ENCODE results near the gene SORBS1. TPM values are rescaled to one million over a fixed set of nuclear protein-coding genes. Genes with fewer than 3 reads are reported as not detected.

SORBS1 gene
- total and polyA plus RNA-seq, 3 experiments from 2014 or later = 0.28 to 1.7 (median 0.92) TPM

DNA sequence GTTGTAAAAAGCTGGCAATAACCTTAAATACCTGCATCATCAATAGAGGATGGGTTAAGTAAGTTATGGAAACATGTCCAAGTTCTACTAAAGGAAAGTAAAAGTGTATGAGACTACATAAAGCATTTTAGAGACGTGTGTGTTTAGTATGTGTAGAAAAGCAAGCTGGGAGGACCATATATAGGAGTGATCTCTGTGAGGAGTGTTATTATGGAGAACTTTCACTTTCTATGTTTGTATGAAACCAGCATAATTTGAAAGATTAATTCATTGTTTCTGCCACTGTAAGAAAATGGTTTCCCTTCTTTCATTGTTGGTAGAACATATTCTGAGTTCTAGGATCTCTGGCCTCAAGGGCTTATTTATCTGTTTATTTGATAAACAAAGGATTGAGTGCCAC lies 251.2 kb downstream of the SORBS1 start:
- H3K27ac ChIP-seq (ENCODE audit: low read depth, low read length) = no peak overlapping the region
- H3K4me1 ChIP-seq (ENCODE audit: insufficient read depth, low read length) = no peaks in the 10 kb centered on the region
- no peaks in the 10 kb centered on the region for H3K9me3 ChIP-seq (ENCODE audit: low read length)
- CTCF ChIA-PET = no interaction called here
- Mint-ChIP-seq H3K27ac (no peak overlapping the region), H3K27me3 (peaks cover 4 to 10% of the 10 kb centered on the region in 2 donors), H3K4me1 (no peaks in the 10 kb centered on the region), H3K9me3 (no peaks in the 10 kb centered on the region), H3K36me3 (peaks cover 0 to 2% (median 0%) of the 10 kb centered on the region in 3 donors), H3K4me3 (no peak overlapping the region)
- POLR2A ChIA-PET = no interaction called here
- H3K4me3 ChIP-seq (ENCODE audit: low read length) = no peak overlapping the region
- no peaks in the 10 kb centered on the region for H3K27me3 ChIP-seq (ENCODE audit: insufficient read depth, low read length, poor library complexity, severe bottlenecking)
- no peaks in the 10 kb centered on the region for H3K36me3 ChIP-seq (ENCODE audit: insufficient read depth, low read length)
- DNase-seq = no peak

DNA sequence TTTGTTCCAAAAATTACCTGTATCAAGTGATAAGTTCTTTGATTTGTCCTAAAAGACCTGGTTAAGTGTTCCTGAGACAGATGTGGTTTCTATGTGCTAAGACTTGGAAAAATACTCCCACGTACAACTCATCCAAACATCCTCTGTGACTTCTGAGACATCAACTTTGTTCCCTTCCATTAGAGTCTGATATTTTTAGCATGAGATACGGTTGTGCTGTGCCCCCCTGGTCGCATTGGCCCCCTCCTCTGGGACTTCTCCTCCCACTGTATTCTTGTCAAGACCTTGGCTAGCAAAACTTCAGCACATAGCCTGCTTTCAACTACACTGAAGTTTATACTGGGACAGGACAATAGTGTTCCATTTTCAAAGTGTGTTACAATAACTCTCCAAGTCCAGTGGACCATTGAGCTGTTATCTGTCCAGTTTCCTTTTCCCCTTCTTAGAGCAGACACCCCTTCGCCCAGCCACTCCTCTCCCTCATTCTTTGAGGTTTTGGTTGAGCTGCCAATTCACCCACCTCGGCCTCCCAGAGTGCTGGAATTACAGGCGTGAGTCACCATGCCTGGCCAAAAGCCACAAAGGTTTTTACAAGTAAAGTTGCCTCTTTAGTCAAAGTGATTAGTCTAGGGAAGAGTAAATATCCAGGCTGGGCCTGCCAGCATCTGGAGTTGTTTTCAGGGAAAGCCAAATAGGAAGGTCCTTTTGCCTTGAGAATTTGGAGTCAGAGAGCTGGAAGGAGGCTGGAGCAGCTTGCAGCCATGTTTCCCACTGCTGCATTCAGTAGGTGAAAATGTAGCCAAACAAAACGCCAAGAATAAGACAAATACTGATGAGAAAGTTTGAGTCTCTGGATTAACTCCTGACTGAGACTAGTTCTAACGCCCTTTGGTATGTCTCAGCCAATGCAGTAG lies 252.5 kb downstream of the SORBS1 start:
- Histone ChIP-seq H3K36me3 (ENCODE audit: insufficient read depth, low read length) (no peaks in the 10 kb centered on the region), H3K27ac (ENCODE audit: low read depth, low read length) (peak overlapping the region; percentile 9), H3K4me3 (ENCODE audit: low read length) (no peak overlapping the region), H3K9me3 (ENCODE audit: low read length) (no peaks in the 10 kb centered on the region), H3K4me1 (ENCODE audit: insufficient read depth, low read length) (no peaks in the 10 kb centered on the region), H3K27me3 (ENCODE audit: insufficient read depth, low read length, poor library complexity, severe bottlenecking) (no peaks in the 10 kb centered on the region)
- H3K27ac Mint-ChIP-seq = no peak overlapping the region
- DNase-seq = no peak
- H3K36me3 Mint-ChIP-seq = peaks cover 0 to 2% (median 0%) of the 10 kb centered on the region in 3 donors
- H3K4me3 Mint-ChIP-seq = no peak overlapping the region
- H3K9me3 Mint-ChIP-seq = no peaks in the 10 kb centered on the region
- ChIA-PET CTCF (interaction anchor here (0.8 kb wide), 1 partner anchor 20 kb away, joined by 3 read pairs; no protein-coding TSS in a partner anchor), POLR2A (no interaction called here)
- H3K4me1 Mint-ChIP-seq = no peaks in the 10 kb centered on the region
- peaks cover 4 to 10% of the 10 kb centered on the region in 2 donors for H3K27me3 Mint-ChIP-seq

DNA sequence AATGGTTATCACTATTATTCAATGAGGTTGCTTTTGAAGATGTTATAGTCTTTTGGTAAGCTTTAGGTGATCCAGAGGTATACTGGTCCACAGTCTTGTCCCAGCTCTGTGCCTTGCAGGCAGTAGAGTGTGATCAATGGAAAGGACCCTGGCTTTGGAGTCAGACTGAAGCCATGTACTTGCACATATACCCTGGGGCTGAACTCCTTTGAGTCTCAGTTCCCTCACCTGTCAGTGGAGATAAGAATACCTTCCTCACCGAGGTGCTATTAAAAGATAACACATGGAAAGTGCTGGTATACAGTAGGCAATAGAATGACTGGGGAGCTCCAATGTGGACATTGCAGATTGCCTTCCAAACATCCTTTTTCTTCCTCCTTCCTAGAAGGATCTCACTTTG lies 254.3 kb downstream of the SORBS1 start:
- H3K9me3 ChIP-seq (ENCODE audit: low read length) = no peaks in the 10 kb centered on the region
- peaks cover 4 to 10% of the 10 kb centered on the region in 2 donors for H3K27me3 Mint-ChIP-seq
- no peaks in the 10 kb centered on the region for H3K4me1 Mint-ChIP-seq
- no peaks in the 10 kb centered on the region for H3K36me3 ChIP-seq (ENCODE audit: insufficient read depth, low read length)
- no peaks in the 10 kb centered on the region for H3K27me3 ChIP-seq (ENCODE audit: insufficient read depth, low read length, poor library complexity, severe bottlenecking)
- peaks cover 0 to 2% (median 0%) of the 10 kb centered on the region in 3 donors for H3K36me3 Mint-ChIP-seq
- no peak overlapping the region for H3K4me3 Mint-ChIP-seq
- ChIA-PET CTCF (no interaction called here), POLR2A (no interaction called here)
- H3K4me3 ChIP-seq (ENCODE audit: low read length) = no peak overlapping the region
- no peak for DNase-seq
- H3K4me1 ChIP-seq (ENCODE audit: insufficient read depth, low read length) = no peaks in the 10 kb centered on the region
- H3K27ac ChIP-seq (ENCODE audit: low read depth, low read length) = no peak overlapping the region
- no peak overlapping the region for H3K27ac Mint-ChIP-seq
- no peaks in the 10 kb centered on the region for H3K9me3 Mint-ChIP-seq

DNA sequence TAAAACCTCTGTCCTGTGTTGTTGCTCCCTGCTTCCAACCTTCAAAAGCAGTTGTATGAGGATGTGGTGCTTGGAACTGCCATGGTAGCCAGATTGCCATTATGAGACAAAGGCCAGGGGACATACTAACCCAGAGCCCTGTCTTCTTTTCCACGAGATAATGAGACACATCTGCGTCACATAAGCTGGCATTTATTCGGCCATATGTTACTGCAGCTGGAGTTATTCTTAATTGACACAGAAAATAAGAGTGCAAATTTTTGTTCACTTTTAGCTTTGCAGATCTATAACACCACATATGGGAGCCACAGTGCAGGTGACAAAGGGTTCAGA lies 254.9 kb downstream of the SORBS1 start:
- Histone ChIP-seq H3K4me3 (ENCODE audit: low read length) (no peak overlapping the region), H3K9me3 (ENCODE audit: low read length) (no peaks in the 10 kb centered on the region), H3K27me3 (ENCODE audit: insufficient read depth, low read length, poor library complexity, severe bottlenecking) (no peaks in the 10 kb centered on the region), H3K36me3 (ENCODE audit: insufficient read depth, low read length) (no peaks in the 10 kb centered on the region), H3K27ac (ENCODE audit: low read depth, low read length) (no peak overlapping the region), H3K4me1 (ENCODE audit: insufficient read depth, low read length) (no peaks in the 10 kb centered on the region)
- ChIA-PET CTCF (no interaction called here), POLR2A (no interaction called here)
- H3K27me3 Mint-ChIP-seq = peaks cover 4 to 10% of the 10 kb centered on the region in 2 donors
- H3K4me1 Mint-ChIP-seq = no peaks in the 10 kb centered on the region
- no peak for DNase-seq
- peaks cover 0 to 2% (median 0%) of the 10 kb centered on the region in 3 donors for H3K36me3 Mint-ChIP-seq
- H3K27ac Mint-ChIP-seq = no peak overlapping the region
- no peaks in the 10 kb centered on the region for H3K9me3 Mint-ChIP-seq
- no peak overlapping the region for H3K4me3 Mint-ChIP-seq

DNA sequence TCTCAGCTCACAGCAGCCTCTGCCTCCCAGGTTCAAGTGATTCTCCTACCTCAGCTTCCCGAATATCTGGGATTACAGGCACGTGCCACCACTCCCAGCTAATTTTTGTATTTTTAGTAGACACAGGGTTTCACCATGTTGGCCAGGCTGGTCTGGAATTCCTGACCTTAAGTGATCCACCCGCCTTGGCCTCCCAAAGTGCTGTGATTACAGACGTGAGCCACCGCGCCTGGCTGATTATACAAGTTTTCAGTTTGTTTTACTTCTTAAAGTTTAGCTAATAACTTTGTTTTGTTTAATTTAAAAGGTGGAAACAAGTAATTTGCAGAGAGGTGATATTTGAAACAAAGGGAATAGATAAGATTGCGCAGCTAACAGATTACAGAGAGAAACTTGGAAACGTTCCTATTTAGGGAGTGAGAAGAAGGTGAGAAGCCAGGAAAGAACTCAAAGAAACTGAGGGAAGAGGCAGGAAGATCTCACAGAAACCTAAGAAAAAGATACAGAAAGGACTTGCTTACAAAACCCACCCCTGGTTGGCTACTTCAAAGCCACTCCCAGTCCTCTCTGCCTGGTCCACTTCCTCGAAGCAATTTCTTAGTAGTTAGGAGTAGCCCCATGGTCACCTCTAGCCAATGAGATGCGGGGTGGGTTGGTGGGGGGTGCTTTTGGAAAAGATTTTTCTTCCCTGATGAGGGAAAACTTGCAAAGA lies 255.4 kb downstream of the SORBS1 start:
- Mint-ChIP-seq H3K27me3 (peaks cover 4 to 10% of the 10 kb centered on the region in 2 donors), H3K27ac (peak overlapping the region in 1 of 8 donors; percentile 1), H3K4me3 (no peak overlapping the region), H3K36me3 (peaks cover 0 to 2% (median 0%) of the 10 kb centered on the region in 3 donors), H3K9me3 (no peaks in the 10 kb centered on the region), H3K4me1 (no peaks in the 10 kb centered on the region)
- Histone ChIP-seq H3K27ac (ENCODE audit: low read depth, low read length) (no peak overlapping the region), H3K9me3 (ENCODE audit: low read length) (no peaks in the 10 kb centered on the region), H3K27me3 (ENCODE audit: insufficient read depth, low read length, poor library complexity, severe bottlenecking) (no peaks in the 10 kb centered on the region), H3K4me1 (ENCODE audit: insufficient read depth, low read length) (no peaks in the 10 kb centered on the region), H3K36me3 (ENCODE audit: insufficient read depth, low read length) (no peaks in the 10 kb centered on the region), H3K4me3 (ENCODE audit: low read length) (no peak overlapping the region)
- DNase-seq = no peak
- ChIA-PET POLR2A (no interaction called here), CTCF (no interaction called here)

DNA sequence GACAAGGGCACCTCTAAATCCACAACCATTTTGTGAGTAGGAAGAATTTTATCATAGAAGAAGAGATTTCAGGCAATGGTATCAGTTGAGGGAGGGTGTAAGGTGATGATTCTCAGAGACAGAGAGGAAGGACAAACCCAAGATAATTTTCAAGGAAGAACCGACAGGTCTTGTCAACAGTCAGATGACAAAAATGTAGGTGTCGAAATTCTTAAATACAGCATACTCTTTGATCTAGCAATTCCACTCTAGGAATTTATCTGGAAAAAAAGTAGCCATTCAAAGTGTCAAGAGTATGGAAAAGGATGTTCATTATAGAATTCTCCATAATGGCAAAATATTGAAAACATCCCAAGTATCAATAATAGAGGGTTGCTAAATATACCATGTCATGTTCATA lies 256.2 kb downstream of the SORBS1 start:
- DNase-seq = no peak
- Histone ChIP-seq H3K4me1 (ENCODE audit: insufficient read depth, low read length) (no peaks in the 10 kb centered on the region), H3K27me3 (ENCODE audit: insufficient read depth, low read length, poor library complexity, severe bottlenecking) (no peaks in the 10 kb centered on the region), H3K9me3 (ENCODE audit: low read length) (no peaks in the 10 kb centered on the region), H3K27ac (ENCODE audit: low read depth, low read length) (no peak overlapping the region), H3K4me3 (ENCODE audit: low read length) (no peak overlapping the region), H3K36me3 (ENCODE audit: insufficient read depth, low read length) (no peaks in the 10 kb centered on the region)
- POLR2A ChIA-PET = no interaction called here
- H3K27me3 Mint-ChIP-seq = peaks cover 4 to 6% of the 10 kb centered on the region in 2 donors
- CTCF ChIA-PET = no interaction called here
- peaks cover 0 to 2% (median 0%) of the 10 kb centered on the region in 3 donors for H3K36me3 Mint-ChIP-seq
- H3K4me1 Mint-ChIP-seq = no peaks in the 10 kb centered on the region
- no peaks in the 10 kb centered on the region for H3K9me3 Mint-ChIP-seq
- no peak overlapping the region for H3K4me3 Mint-ChIP-seq
- H3K27ac Mint-ChIP-seq = no peak overlapping the region

DNA sequence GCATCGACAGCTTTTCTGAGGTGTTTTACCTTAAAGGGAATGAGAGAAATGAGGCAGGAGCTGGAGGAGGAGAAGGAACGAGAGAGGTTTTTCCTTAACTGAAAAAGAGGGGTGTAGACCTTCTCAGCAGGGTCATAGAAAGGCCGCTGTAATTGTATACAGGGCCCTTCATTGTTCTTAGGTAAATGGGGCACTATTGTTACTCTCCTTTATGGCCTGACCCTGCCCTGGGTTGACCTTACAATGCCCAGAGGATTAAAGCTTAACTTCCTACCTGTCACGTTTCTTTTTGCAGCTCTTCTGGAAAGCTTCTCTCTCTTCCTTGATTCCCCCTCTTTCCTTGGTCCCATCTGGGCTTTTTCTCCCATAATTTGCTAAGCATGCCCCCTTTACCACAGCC lies 256.7 kb downstream of the SORBS1 start:
- no peaks in the 10 kb centered on the region for H3K4me1 Mint-ChIP-seq
- no peak overlapping the region for H3K27ac ChIP-seq (ENCODE audit: low read depth, low read length)
- POLR2A ChIA-PET = no interaction called here
- no peak overlapping the region for H3K27ac Mint-ChIP-seq
- H3K9me3 Mint-ChIP-seq = no peaks in the 10 kb centered on the region
- peaks cover 4 to 5% of the 10 kb centered on the region in 2 donors for H3K27me3 Mint-ChIP-seq
- CTCF ChIA-PET = interaction anchor here (1.0 kb wide), 1 partner anchor 12 kb away, joined by 3 read pairs; no protein-coding TSS in a partner anchor
- no peaks in the 10 kb centered on the region for H3K4me1 ChIP-seq (ENCODE audit: insufficient read depth, low read length)
- DNase-seq = no peak
- H3K36me3 ChIP-seq (ENCODE audit: insufficient read depth, low read length) = no peaks in the 10 kb centered on the region
- H3K9me3 ChIP-seq (ENCODE audit: low read length) = no peaks in the 10 kb centered on the region
- H3K27me3 ChIP-seq (ENCODE audit: insufficient read depth, low read length, poor library complexity, severe bottlenecking) = no peaks in the 10 kb centered on the region
- no peak overlapping the region for H3K4me3 ChIP-seq (ENCODE audit: low read length)
- peaks cover 0 to 2% (median 0%) of the 10 kb centered on the region in 3 donors for H3K36me3 Mint-ChIP-seq
- H3K4me3 Mint-ChIP-seq = no peak overlapping the region

DNA sequence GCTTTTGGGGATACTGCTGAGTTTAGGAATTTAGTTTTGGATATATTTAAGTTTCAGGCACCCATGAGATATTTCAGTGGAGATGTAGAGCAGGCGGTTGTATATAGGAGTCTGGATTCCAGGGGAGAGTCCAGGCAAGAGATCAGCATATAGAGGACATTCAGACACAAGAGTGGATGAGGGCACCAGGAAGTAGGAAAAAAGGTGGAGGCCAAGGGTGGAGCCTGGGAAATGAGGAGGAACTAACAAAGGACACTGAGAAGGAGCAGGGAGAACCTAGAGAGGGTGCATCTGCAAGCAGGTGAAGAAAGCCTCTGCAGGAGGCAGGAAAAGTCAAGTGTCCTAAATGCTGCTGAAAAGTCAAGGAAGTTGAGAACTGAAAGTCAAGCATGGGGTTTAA lies 257.2 kb downstream of the SORBS1 start:
- peaks cover 0 to 2% (median 0%) of the 10 kb centered on the region in 3 donors for H3K36me3 Mint-ChIP-seq
- H3K4me1 ChIP-seq (ENCODE audit: insufficient read depth, low read length) = no peaks in the 10 kb centered on the region
- H3K36me3 ChIP-seq (ENCODE audit: insufficient read depth, low read length) = no peaks in the 10 kb centered on the region
- H3K27me3 Mint-ChIP-seq = peaks cover 3 to 4% of the 10 kb centered on the region in 2 donors
- H3K27me3 ChIP-seq (ENCODE audit: insufficient read depth, low read length, poor library complexity, severe bottlenecking) = no peaks in the 10 kb centered on the region
- ChIA-PET CTCF (interaction anchor here (1.0 kb wide), 1 partner anchor 11 kb away, joined by 3 read pairs; no protein-coding TSS in a partner anchor), POLR2A (no interaction called here)
- H3K27ac ChIP-seq (ENCODE audit: low read depth, low read length) = no peak overlapping the region
- DNase-seq = no peak
- H3K4me3 ChIP-seq (ENCODE audit: low read length) = no peak overlapping the region
- H3K4me3 Mint-ChIP-seq = no peak overlapping the region
- no peaks in the 10 kb centered on the region for H3K4me1 Mint-ChIP-seq
- no peaks in the 10 kb centered on the region for H3K9me3 Mint-ChIP-seq
- no peak overlapping the region for H3K27ac Mint-ChIP-seq
- H3K9me3 ChIP-seq (ENCODE audit: low read length) = no peaks in the 10 kb centered on the region

Data from CD8-positive, alpha-beta memory T cell (primary cell).